Right atrium auricular region (tissue), 2 donors: ENCODE results near the gene CEP63. TPM values are rescaled to one million over a fixed set of nuclear protein-coding genes. Genes with fewer than 3 reads are reported as not detected.

ENCODE experiments used
- DNase-seq: peaks from one replicate; pipeline ENCODE4 v3.0.0-alpha.2; 2019; ENCODE audit warnings: low spot score
- H3K27ac ChIP-seq, 2 donors: fragments of 200-600 bp; sonication (generic); 1 replicate in 1 of 2; 2 replicates in 1 of 2; pipeline ENCODE4 v1.5.1; 2016 to 2019
- H3K27me3 ChIP-seq, 2 donors: fragments of 200-600 bp; sonication (generic); one replicate each; pipeline versions ENCODE4 v1.5.1 to v1.6.0; 2017 to 2019
- H3K36me3 ChIP-seq: fragments of 200-600 bp; sonication (generic); one replicate; pipeline ENCODE4 v1.5.1; 2016
- H3K4me1 ChIP-seq, 2 donors: fragments of 200-600 bp; sonication (generic); one replicate each; pipeline versions ENCODE4 v1.5.1 to v1.6.0; 2017 to 2019
- H3K4me3 ChIP-seq, 2 donors: fragments of 200-600 bp; sonication (generic); 1 replicate in 1 of 2; 2 replicates in 1 of 2; pipeline ENCODE4 v1.5.1; 2017 to 2019; ENCODE audit warnings: mild to moderate bottlenecking in 1 of 2, moderate library complexity in 1 of 2
- H3K9me3 ChIP-seq, 2 donors: fragments of 200-600 bp; sonication (generic); one replicate each; pipeline ENCODE4 v1.5.1; 2019
- CTCF ChIP-seq, 2 donors: fragments of 200-600 bp; sonication (generic); IDR thresholded peaks; one replicate each; pipeline ENCODE4 v1.5.1; 2019; ENCODE audit warnings: antibody characterized with exemption in 2 of 2
- total RNA-seq, 2 donors: library from RNA; depleted of rRNA; stranded (reverse); fragments of >200 nt; gene quantifications; one replicate each; pipeline ENCODE4 v1.1.0, GENCODE V29; 2016

Gene CEP63
- total RNA-seq, 2 donors from 2014 or later: 16.1 to 27.8 TPM

- H3K9me3 ChIP-seq: peaks cover 0 to 3% of the 10 kb centered on the region in 2 donors
- H3K27ac ChIP-seq: no peak overlapping the region
- no peaks in the 10 kb centered on the region for H3K27me3 ChIP-seq
- no peak for TF ChIP-seq CTCF (IDR thresholded peaks at IDR 0.05)
- no peaks in the 10 kb centered on the region for H3K36me3 ChIP-seq
- H3K4me3 ChIP-seq: no peak overlapping the region
- no peak for DNase-seq
- no peaks in the 10 kb centered on the region for H3K4me1 ChIP-seq
These were observed 31.0 kb downstream of the CEP63 start for GRCh38 chr3:134516905-134517304.

DNA sequence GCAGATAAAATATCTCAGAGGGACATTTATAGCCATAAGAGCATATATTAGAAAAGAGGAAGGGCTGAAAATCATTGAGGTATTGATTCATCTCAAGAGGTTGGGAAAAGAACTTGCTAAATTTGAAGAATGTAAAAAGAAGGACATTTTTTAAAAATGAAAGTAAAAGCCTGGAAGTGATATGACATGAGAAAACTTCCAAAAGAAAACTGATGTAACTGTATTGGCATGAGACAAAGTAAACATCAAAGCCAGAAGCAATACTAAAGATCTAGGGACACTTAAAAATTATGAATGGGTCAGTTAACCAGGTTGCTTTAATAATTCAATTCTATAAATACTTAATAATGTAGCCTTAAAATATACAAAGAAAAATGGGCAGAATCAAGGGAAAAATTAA is 31.9 kb downstream of the CEP63 start:
- DNase-seq: no peak
- H3K27me3 ChIP-seq: no peaks in the 10 kb centered on the region
- no peak for TF ChIP-seq CTCF (IDR thresholded peaks at IDR 0.05)
- no peaks in the 10 kb centered on the region for H3K4me1 ChIP-seq
- H3K4me3 ChIP-seq: no peak overlapping the region
- H3K9me3 ChIP-seq: peaks cover 0 to 10% of the 10 kb centered on the region in 2 donors
- H3K27ac ChIP-seq: no peak overlapping the region
- H3K36me3 ChIP-seq: no peaks in the 10 kb centered on the region

GRCh38 chr3:134522541-134522940 is 36.7 kb downstream of the CEP63 start:
- Histone ChIP-seq H3K27ac (no peak overlapping the region), H3K9me3 (peaks cover 4 to 41% of the 10 kb centered on the region in 2 donors), H3K27me3 (no peaks in the 10 kb centered on the region), H3K4me3 (no peak overlapping the region), H3K36me3 (no peaks in the 10 kb centered on the region), H3K4me1 (peaks cover 0 to 4% of the 10 kb centered on the region in 2 donors)
- DNase-seq: no peak
- TF ChIP-seq CTCF (IDR thresholded peaks at IDR 0.05): no peak

- H3K36me3 ChIP-seq: no peaks in the 10 kb centered on the region
- peaks cover 4 to 38% of the 10 kb centered on the region in 2 donors for H3K9me3 ChIP-seq
- TF ChIP-seq CTCF (IDR thresholded peaks at IDR 0.05): no peak
- H3K27ac ChIP-seq: no peak overlapping the region
- H3K4me3 ChIP-seq: no peak overlapping the region
- H3K27me3 ChIP-seq: no peaks in the 10 kb centered on the region
- no peak for DNase-seq
- peaks cover 0 to 4% of the 10 kb centered on the region in 2 donors for H3K4me1 ChIP-seq
These were observed 39.4 kb downstream of the CEP63 start for GRCh38 chr3:134525293-134525692.

DNA sequence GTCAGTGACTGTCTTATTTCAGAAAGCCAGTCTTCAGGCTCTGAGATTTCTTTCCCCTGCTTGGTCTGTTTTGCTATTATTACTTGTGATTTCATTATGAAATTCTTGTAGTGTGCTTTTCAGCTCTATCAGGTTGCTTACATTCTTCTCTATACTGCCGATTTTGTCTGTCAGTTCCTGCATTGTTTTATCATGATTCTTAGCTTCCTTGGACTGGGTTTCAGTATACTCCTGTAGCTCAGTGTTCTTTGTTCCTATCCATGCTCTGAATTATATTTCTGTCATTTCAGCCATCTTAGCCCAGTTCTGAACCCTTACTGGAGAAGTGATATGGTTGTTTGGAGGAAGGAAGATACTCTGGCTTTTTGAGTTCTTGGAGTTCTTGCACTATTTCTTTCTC is 40.5 kb downstream of the CEP63 start:
- no peak for TF ChIP-seq CTCF (IDR thresholded peaks at IDR 0.05)
- no peaks in the 10 kb centered on the region for H3K36me3 ChIP-seq

DNA sequence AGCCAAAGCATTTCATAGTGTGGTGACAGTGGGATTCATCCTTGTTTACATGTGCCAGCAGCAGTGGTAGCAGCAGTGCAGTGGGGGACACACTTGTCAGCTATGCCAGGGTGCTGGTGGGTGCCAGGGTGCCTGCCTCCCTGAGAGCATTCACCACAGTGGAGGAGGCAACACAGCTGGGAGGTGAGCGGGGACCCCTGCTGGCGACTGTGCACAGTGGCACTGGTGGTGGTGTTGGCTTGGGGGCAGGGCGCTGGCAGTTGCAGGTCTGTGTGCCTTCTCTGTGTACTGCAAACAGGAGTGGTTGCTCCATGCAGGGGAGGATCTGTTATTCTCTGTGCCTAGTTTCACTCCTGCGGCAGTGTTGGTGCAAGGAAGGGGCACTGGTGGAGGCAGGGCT is 41.2 kb downstream of the CEP63 start:
- Histone ChIP-seq H3K4me1 (peaks cover 0 to 4% of the 10 kb centered on the region in 2 donors), H3K9me3 (peaks cover 4 to 38% of the 10 kb centered on the region in 2 donors), H3K36me3 (no peaks in the 10 kb centered on the region), H3K27ac (no peak overlapping the region), H3K27me3 (no peaks in the 10 kb centered on the region), H3K4me3 (no peak overlapping the region)
- peak in 1 of 2 donors; percentile 16 for TF ChIP-seq CTCF (IDR thresholded peaks at IDR 0.05)
- DNase-seq: no peak

More for the DNA sequence above, 40.5 kb downstream of the CEP63 start:
- peaks cover 0 to 4% of the 10 kb centered on the region in 2 donors for H3K4me1 ChIP-seq
- H3K9me3 ChIP-seq: peaks cover 4 to 38% of the 10 kb centered on the region in 2 donors
- H3K4me3 ChIP-seq: no peak overlapping the region
- no peaks in the 10 kb centered on the region for H3K27me3 ChIP-seq
- no peak for DNase-seq
- H3K27ac ChIP-seq: no peak overlapping the region
